OCI-LY3 (cell line): ENCODE results near the gene GNG2.

Source experiments
- H2AFZ ChIP-seq: fragments of 200-600, 300-600 bp; shearing (Covaris generic); 2 replicates; pipeline ENCODE4 v1.6.0; 2014; ENCODE audit warnings: antibody characterized with exemption, low read depth, low read length
- H3K27ac ChIP-seq: fragments of 200-600, 300-600 bp; sonication (generic); 2 replicates; pipeline ENCODE4 v1.5.1; 2014; ENCODE audit warnings: mild to moderate bottlenecking, low read length, moderate library complexity, mixed read lengths
- H3K27me3 ChIP-seq: fragments of 200-600, 300-600 bp; sonication (generic); 2 replicates; pipeline ENCODE4 v1.6.1; 2014; ENCODE audit warnings: low read depth, low read length, mixed read lengths
- H3K36me3 ChIP-seq: fragments of 200-600, 300-600 bp; sonication (generic); replicated peaks from 2 replicates; pipeline ENCODE3; 2014; ENCODE audit warnings: low read depth, low read length, mixed read lengths
- H3K4me1 ChIP-seq: fragments of 300-600, 200-600 bp; sonication (generic); 2 replicates; pipeline ENCODE4 v1.6.1; 2014; ENCODE audit warnings: low read length, mixed read lengths
- H3K4me2 ChIP-seq: fragments of 200-600, 300-600 bp; sonication (generic); 2 replicates; pipeline ENCODE4 v1.6.1; 2014; ENCODE audit warnings: low read length, mixed read lengths
- H3K4me3 ChIP-seq: fragments of 300-600, 200-600 bp; sonication (generic); 2 replicates; pipeline ENCODE4 v1.5.1; 2014; ENCODE audit warnings: antibody characterized with exemption, mild to moderate bottlenecking, low read length, moderate library complexity
- H3K79me2 ChIP-seq: fragments of 300-600, 200-600 bp; shearing (Covaris generic); 2 replicates; pipeline ENCODE4 v1.6.1; 2014; ENCODE audit warnings: mild to moderate bottlenecking, low read length, mixed read lengths
- H3K9ac ChIP-seq: fragments of 300-600, 200-600 bp; shearing (Covaris generic); 2 replicates; pipeline ENCODE4 v1.6.0; 2014; ENCODE audit warnings: mild to moderate bottlenecking, low read length, moderate library complexity
- H3K9me3 ChIP-seq: fragments of 200-600, 300-600 bp; shearing (Covaris generic); 2 replicates; pipeline ENCODE4 v1.6.1; 2014; ENCODE audit warnings: low read length, mixed read lengths; ENCODE audit not compliant: insufficient read depth
- H4K20me1 ChIP-seq: fragments of 200-600, 300-600 bp; sonication (generic); 2 replicates; pipeline ENCODE4 v1.6.1; 2016; ENCODE audit warnings: low read length, mixed read lengths; ENCODE audit not compliant: insufficient read depth
- CTCF ChIP-seq: fragments of 200-600, 300-600 bp; sonication (generic); IDR thresholded peaks from 2 replicates; pipeline ENCODE4 v1.5.1; 2014; ENCODE audit warnings: antibody characterized with exemption, low read length, low read depth
- EZH2phosphoT487 ChIP-seq: fragments of 200-600 bp; shearing (Covaris generic); IDR thresholded peaks from 2 replicates; pipeline ENCODE4 v1.6.1; 2018; ENCODE audit warnings: antibody characterized with exemption, mixed run types, low read depth

Gene GNG2

DNA sequence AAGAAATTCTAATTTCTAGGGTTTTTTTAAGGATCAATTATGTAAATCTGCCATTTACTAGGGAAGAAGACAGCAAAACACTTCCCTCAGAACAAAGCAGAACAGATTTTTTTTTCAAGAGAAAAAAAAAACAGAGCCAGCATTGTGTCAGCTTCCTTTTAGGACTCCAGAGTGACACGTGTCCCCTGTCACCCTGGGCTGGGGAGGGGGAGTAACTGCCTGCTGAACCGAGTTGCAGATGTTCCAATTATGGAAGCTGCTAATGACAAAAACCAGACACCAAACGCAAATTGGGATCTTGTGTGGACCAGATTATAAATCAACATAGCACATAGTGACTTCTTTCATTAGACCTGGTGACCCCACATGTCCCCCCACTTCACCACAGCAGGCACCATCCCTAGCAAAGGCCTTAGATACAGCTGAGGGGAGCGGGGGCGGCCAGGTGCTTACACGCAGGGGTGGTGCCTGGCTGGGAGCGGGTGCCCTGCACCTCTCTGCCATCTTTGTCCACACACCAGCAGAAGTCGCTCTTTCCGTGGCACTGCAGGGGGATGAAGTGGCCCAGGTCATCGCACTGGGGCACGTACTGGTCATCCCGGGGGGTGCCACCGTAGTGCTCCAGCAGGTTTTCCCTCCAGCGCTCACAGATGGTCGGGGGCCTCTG is 154.3 kb downstream of the GNG2 start:
- H3K36me3 ChIP-seq, result peaks cover 19% of the 10 kb centered on the region
- no peaks in the 10 kb centered on the region for H3K9me3 ChIP-seq
- H3K4me3 ChIP-seq, result no peak overlapping the region
- H4K20me1 ChIP-seq, result no peaks in the 10 kb centered on the region
- no peaks in the 10 kb centered on the region for H3K79me2 ChIP-seq
- no peak overlapping the region for H2AFZ ChIP-seq
- TF ChIP-seq CTCF (no peak), EZH2phosphoT487 (no peak)
- H3K9ac ChIP-seq, result no peak overlapping the region
- no peaks in the 10 kb centered on the region; the same call in 1 of the 2 replicates for H3K4me1 ChIP-seq
- H3K27ac ChIP-seq, result no peak overlapping the region
- no peaks in the 10 kb centered on the region for H3K27me3 ChIP-seq
- no peak overlapping the region for H3K4me2 ChIP-seq

DNA sequence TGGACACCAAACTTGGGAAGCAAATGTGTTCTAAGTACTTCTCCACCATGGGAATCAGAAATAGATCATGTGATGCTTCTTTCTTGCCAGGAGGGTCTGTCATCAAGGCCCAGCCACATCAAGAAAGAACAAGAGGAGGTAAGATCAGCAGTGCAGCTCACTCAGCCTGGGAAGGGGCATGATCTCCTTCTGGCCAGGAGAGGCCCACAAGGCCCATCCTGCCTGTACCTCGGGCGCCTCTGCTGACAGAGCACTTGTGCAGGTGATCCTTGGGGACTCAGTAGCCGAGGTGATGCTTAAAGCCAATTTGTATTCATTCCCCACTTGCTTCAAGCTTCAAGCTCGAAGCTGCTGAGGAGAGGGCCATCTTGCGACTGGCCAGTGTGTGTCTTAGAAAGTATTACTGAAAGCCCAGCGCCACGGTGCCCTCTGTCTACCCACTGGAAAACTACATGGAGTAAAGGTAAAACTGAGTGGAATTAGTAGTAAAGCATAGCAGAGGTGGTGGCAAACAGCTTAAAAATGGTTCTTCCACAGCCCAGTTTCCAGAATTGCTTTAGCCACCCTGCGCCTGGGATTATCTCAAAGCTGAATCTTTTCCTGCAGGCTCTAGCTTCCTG is 155.1 kb downstream of the GNG2 start:
- Histone ChIP-seq H4K20me1 (no peaks in the 10 kb centered on the region), H3K27ac (no peak overlapping the region), H3K9ac (no peak overlapping the region), H3K79me2 (no peaks in the 10 kb centered on the region), H3K4me1 (no peaks in the 10 kb centered on the region; the same call in 1 of the 2 replicates), H3K27me3 (no peaks in the 10 kb centered on the region), H2AFZ (no peak overlapping the region; the same call in 1 of the 2 replicates), H3K9me3 (no peaks in the 10 kb centered on the region), H3K4me2 (no peak overlapping the region), H3K4me3 (no peak overlapping the region), H3K36me3 (peaks cover 12% of the 10 kb centered on the region)
- no peak for TF ChIP-seq EZH2phosphoT487
- peak; percentile 48 for TF ChIP-seq CTCF

DNA sequence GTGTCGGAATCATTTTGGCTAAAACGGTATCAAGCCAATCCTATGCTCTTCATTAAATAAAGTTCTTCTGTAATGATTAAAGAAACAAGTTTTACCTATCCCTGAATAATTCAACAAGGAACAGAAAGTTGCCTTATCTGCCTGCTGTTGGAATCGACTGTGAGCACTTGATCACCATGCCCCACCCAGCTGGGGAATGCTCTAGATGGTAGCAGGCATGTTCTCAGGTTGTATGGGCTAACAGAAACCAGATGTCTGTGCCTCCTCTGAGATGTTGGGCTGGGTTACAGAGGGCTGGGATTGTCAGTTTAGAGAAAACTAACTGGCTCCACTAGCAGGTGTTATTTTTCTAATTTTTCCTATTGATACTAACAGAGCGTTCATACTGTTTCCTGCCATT is 157.8 kb downstream of the GNG2 start:
- Histone ChIP-seq H4K20me1 (no peaks in the 10 kb centered on the region), H3K9ac (no peak overlapping the region), H3K79me2 (no peaks in the 10 kb centered on the region), H3K4me1 (peaks cover 22% of the 10 kb centered on the region), H3K27ac (no peak overlapping the region), H3K4me3 (no peak overlapping the region), H2AFZ (no peak overlapping the region), H3K4me2 (no peak overlapping the region), H3K27me3 (no peaks in the 10 kb centered on the region), H3K9me3 (no peaks in the 10 kb centered on the region), H3K36me3 (no peaks in the 10 kb centered on the region)
- TF ChIP-seq CTCF (no peak), EZH2phosphoT487 (no peak)

DNA sequence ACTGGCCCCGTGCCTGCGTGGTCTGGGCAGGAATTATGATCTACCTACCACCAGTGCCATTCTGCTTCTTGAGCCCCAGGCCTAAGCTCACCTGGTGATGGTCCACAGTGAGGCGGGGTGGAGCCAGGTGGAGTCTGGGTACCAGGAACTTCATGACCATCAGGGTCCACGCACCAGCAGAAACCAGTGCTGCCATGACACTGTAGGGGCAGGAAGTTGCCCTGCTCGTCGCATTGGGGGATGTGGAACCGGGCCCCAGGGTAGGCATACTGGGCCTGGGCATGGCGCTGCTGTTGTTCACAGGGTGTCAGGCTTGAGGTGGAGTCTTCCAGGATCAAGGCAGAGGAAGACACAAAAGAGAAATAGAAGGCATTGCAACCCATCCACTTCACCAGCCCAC is 158.6 kb downstream of the GNG2 start:
- Histone ChIP-seq H2AFZ (no peak overlapping the region), H3K27me3 (no peaks in the 10 kb centered on the region), H3K79me2 (no peaks in the 10 kb centered on the region), H3K9me3 (no peaks in the 10 kb centered on the region), H3K4me2 (no peak overlapping the region), H3K4me1 (peaks cover 22% of the 10 kb centered on the region), H3K4me3 (no peak overlapping the region), H4K20me1 (no peaks in the 10 kb centered on the region), H3K27ac (no peak overlapping the region), H3K9ac (no peak overlapping the region), H3K36me3 (peaks cover 5% of the 10 kb centered on the region)
- TF ChIP-seq EZH2phosphoT487 (no peak), CTCF (no peak)
